Erythroblast (primary cell): ENCODE measurements around the gene ACTA2.

Source experiments
- GATA1 ChIP-seq: IDR thresholded peaks from 2 replicates; pipeline ENCODE4 v1.6.1; 2011; ENCODE audit warnings: low read depth, mild to moderate bottlenecking, control low read depth, low read length, moderate library complexity
- POLR2A ChIP-seq: IDR thresholded peaks from 2 replicates; pipeline ENCODE4 v1.6.1; 2011; ENCODE audit warnings: mild to moderate bottlenecking, low read length

DNA sequence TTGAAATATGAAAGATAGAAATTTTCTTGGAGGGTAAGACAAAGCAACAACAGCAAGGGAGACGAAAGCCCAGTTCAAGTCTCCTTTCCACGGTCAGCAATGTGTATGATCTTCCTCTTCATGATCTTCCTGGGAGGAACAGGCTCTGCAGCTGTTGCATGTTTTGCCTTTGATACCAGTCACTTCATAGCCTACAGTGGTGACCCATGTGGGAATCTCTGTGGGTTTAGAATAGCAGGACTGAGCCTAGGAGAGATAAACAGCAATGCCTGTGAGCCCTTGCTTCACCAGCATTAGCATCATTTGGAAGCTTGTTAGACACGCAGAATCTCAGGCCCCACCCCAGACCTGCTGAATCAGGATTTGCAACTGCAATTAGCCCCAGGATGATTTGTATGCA is 40.7 kb downstream of the ACTA2 start:
- TF ChIP-seq POLR2A: no peak
- no peak for TF ChIP-seq GATA1
